ENCODE results near the gene PPP1R16B.
"Not testable (repeated sequence)": the region's sequence is repeated elsewhere in the genome, so short reads cannot be mapped to it uniquely, and the experiment has no call there.

PPP1R16B gene

DNA sequence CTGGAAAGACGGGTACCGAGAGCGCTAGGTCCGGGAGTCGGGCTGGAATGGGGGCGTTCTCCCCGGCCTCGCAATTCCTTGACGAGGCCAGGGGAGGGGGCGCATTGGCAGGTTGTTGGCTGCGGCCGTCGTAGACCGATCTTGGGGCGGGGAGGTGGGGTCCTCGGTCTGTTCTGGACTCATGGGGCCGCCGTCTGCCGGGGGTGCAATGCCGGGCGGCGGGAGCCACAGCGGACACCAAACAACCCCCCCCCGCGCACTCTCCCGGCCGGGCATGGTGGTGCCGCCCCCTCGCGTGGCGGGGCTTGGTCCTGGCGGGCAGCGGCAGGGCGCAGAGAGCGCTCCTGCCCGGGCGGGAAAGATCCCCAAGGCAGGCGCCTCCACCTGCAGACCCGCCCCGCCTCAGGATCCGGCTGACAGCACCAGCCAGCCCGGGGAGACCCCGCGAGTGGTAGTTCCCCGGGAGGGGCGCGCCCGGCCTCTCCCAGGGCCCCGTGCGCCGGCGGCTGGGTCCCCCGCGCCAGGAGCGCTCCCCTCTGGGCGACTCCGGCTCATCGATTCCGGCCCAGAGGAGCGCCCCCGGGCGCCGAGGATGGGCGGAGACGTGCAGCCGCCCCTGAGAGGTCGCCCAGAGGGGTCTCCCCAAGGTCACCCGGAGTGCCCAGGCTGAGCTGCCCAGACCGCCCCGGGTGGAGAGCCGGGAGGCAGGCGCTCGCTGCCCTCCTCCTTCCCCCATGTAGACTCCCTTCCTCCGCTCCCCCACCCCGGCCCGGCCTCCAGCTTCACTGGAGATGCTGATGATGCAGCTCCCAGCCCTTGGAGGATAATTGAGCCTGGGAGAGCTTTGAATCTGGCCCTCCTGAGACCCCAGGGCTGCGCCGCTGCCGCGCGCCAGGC is 709 bp downstream of the PPP1R16B start:
- no peak for TF ChIP-seq POU2F2 (IDR thresholded peaks at IDR 0.05; ENCODE audit: low read depth, low read length)
- 0 out of 2 replicates have a peak, but pooled peaks have one; percentile 6 for TF ChIP-seq POLR2AphosphoS5 (IDR thresholded peaks at IDR 0.05; ENCODE audit: low read depth, low read length)
- peak; percentile 5 for FAIRE-seq
- peak; percentile 43 for DNase-seq (ENCODE audit: insufficient read length, low spot score)

DNA sequence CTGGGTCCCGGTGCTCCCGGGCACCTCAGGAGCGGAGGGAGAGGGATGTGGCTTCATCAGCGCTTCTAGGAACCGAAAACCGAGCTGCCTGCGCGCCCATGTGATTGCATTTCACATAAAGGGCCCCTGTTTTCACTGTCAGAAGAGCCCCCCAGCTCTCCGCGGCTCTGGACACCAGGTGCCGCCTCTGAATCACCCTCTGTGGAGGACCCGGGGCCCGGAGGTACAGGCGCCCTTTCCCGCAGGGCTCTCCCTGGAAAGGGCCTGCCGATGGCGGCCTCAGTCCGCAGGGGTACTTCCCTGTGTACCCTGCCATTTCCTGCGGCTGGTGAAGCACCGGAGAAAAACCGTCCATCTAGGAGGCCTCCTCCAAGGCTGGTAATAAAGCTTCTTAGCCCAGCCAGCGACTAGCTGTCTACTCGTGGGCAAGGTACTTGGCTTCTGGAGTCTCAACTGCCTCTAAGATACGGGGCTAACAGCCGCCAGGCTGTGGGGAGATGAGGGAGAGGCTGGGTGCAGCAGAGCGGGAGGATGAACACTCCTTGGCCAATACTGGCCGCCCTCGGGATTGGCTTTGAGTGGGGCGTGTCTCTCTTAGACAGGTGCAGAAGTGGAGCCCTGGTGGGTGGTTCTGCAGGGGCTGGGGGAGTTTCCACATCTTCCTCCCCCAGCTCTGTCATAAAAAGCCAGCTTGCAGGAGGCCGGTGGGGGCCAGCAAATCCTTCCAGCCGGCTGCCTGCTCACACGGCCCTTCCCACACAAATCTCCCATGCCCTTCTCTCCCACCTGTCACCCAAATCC is 1.6 kb downstream of the PPP1R16B start:
- DNase-seq (ENCODE audit: insufficient read length, low spot score): no peak
- FAIRE-seq: peak; percentile 77

DNA sequence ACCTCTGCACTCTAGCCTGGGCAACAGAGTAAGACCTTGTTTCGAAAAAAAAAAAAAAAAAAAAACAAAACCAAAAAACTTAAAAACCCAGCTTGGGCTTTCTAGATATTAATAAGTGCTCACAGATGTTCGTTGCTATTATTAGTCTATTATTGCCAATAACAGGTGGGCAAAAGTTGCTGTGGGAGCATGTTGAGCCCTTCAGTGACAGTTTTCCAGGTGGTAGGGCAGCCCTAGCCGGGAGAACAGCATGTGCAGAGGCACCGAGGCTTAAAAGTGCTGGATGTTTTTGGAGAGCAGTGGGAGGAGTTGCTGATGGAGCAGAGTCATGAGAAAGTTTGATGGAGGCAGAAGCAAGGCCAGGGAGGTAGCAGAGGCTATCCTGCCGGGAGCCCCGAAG is 4.4 kb downstream of the PPP1R16B start:
- DNase-seq (ENCODE audit: insufficient read length, low spot score) (no peak), FAIRE-seq (no peak)
- no peak for TF ChIP-seq TAF1 (IDR thresholded peaks at IDR 0.05; ENCODE audit: low read depth, low read length)
- TF ChIP-seq POLR2AphosphoS5 (IDR thresholded peaks at IDR 0.05; ENCODE audit: low read depth, low read length): peak; percentile 31; the same call in 1 of the 2 replicates
- no peak for TF ChIP-seq POU2F2 (IDR thresholded peaks at IDR 0.05; ENCODE audit: low read depth, low read length)
- TF ChIP-seq SPI1 (IDR thresholded peaks at IDR 0.05; ENCODE audit: low read depth, low read length): no peak
- no peak for TF ChIP-seq PAX5 (IDR thresholded peaks at IDR 0.05; ENCODE audit: insufficient read depth, low read length, severe bottlenecking)
- no peak for TF ChIP-seq POLR2A (IDR thresholded peaks at IDR 0.05; ENCODE audit: low read depth, low read length)

More for the DNA sequence above, 1.6 kb downstream of the PPP1R16B start:
- TF ChIP-seq TAF1 (IDR thresholded peaks at IDR 0.05; ENCODE audit: low read depth, low read length): 0 out of 2 replicates have a peak, but pooled peaks have one; percentile 47
- peak; percentile 22 for TF ChIP-seq PAX5 (IDR thresholded peaks at IDR 0.05; ENCODE audit: insufficient read depth, low read length, severe bottlenecking)
- TF ChIP-seq SPI1 (IDR thresholded peaks at IDR 0.05; ENCODE audit: low read depth, low read length): 0 out of 2 replicates have a peak, but pooled peaks have one; percentile 9
- TF ChIP-seq POLR2A (IDR thresholded peaks at IDR 0.05; ENCODE audit: low read depth, low read length): peak; percentile 27; the same call in 1 of the 2 replicates
- no peak for TF ChIP-seq POU2F2 (IDR thresholded peaks at IDR 0.05; ENCODE audit: low read depth, low read length)
- TF ChIP-seq POLR2AphosphoS5 (IDR thresholded peaks at IDR 0.05; ENCODE audit: low read depth, low read length): 0 out of 2 replicates have a peak, but pooled peaks have one; percentile 10

DNA sequence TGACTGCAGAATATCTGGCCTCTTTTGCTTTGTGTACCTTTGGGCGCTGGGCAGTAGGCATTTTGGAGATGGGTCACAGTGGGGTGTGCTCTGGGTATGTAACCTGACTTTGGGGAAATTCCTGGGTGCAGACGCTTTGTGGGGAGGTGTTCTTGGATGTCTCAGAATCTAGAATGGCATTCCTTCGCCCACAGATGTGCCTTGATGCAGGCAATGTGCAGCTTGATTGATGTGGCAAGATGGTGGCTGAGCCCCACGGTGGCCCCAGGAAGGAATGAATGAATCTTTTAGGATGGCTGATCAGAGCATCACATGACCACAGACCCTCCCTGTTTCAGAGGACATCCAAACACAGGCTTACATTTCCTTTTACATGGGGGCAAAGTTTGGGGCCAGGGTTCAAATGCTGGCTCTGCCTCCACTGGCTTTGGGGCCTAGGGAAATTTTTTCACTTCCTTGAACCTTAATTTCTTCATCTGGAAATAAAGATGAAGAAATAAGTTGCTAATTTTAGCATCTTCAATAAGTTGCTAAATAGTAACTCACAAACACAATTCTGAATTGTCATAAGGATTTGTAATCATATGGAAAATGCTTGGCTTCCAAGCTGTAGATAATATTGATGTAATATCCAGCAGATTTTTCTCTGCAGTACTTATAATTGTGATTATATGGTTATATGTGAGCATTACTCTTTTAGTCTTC is 5.6 kb downstream of the PPP1R16B start:
- TF ChIP-seq TAF1 (IDR thresholded peaks at IDR 0.05; ENCODE audit: low read depth, low read length): no peak
- TF ChIP-seq POLR2A (IDR thresholded peaks at IDR 0.05; ENCODE audit: low read depth, low read length): no peak
- TF ChIP-seq PAX5 (IDR thresholded peaks at IDR 0.05; ENCODE audit: insufficient read depth, low read length, severe bottlenecking): no peak
- TF ChIP-seq SPI1 (IDR thresholded peaks at IDR 0.05; ENCODE audit: low read depth, low read length): no peak
- TF ChIP-seq POLR2AphosphoS5 (IDR thresholded peaks at IDR 0.05; ENCODE audit: low read depth, low read length): no peak
- TF ChIP-seq POU2F2 (IDR thresholded peaks at IDR 0.05; ENCODE audit: low read depth, low read length): no peak
- DNase-seq (ENCODE audit: insufficient read length, low spot score): no peak
- no peak for FAIRE-seq

DNA sequence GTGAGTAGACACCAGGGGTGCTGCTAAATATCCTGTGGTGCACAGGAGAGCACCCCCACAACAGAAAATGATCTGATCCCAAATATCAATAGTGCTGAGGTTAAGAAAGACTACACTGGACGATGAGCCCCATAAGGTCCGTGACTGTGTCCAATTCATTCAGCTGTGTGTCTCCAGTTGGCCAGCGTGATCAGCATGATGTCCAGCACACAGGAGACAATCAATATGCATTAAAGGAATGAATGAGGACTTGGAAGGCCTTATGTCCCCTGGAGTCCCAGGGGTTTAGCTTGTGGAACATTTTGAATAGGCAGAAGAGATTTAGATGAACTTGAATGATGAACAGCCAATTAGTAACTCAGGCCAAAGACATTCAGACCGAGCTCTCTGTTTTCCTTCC is 6.3 kb downstream of the PPP1R16B start:
- FAIRE-seq (peak; percentile 20), DNase-seq (ENCODE audit: insufficient read length, low spot score) (no peak)
- TF ChIP-seq SPI1 (IDR thresholded peaks at IDR 0.05; ENCODE audit: low read depth, low read length): no peak

DNA sequence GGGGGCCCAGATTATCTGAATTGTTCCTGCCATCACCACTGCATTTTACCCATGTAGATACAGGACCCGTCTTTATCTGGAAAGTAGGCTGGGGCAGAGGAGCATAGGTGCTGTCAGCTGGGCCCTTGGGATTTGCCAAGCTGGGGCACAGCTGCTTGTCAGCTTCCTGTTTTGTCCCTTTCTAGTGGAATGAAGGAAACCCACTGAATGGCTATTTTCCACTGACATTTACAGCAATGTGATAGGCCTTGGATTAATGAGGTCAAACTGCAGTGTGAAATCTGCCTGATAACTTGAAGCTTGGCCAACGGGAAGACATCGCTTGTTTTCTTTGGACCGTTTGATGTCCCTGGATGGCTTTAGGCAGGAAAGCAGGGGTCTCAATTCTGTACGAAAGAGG is 6.7 kb downstream of the PPP1R16B start:
- FAIRE-seq (no peak), DNase-seq (ENCODE audit: insufficient read length, low spot score) (no peak)
- TF ChIP-seq POLR2A (IDR thresholded peaks at IDR 0.05; ENCODE audit: low read depth, low read length): no peak
- TF ChIP-seq TAF1 (IDR thresholded peaks at IDR 0.05; ENCODE audit: low read depth, low read length): no peak
- TF ChIP-seq SPI1 (IDR thresholded peaks at IDR 0.05; ENCODE audit: low read depth, low read length): no peak
- no peak for TF ChIP-seq POLR2AphosphoS5 (IDR thresholded peaks at IDR 0.05; ENCODE audit: low read depth, low read length)
- no peak for TF ChIP-seq PAX5 (IDR thresholded peaks at IDR 0.05; ENCODE audit: insufficient read depth, low read length, severe bottlenecking)
- no peak for TF ChIP-seq POU2F2 (IDR thresholded peaks at IDR 0.05; ENCODE audit: low read depth, low read length)

DNA sequence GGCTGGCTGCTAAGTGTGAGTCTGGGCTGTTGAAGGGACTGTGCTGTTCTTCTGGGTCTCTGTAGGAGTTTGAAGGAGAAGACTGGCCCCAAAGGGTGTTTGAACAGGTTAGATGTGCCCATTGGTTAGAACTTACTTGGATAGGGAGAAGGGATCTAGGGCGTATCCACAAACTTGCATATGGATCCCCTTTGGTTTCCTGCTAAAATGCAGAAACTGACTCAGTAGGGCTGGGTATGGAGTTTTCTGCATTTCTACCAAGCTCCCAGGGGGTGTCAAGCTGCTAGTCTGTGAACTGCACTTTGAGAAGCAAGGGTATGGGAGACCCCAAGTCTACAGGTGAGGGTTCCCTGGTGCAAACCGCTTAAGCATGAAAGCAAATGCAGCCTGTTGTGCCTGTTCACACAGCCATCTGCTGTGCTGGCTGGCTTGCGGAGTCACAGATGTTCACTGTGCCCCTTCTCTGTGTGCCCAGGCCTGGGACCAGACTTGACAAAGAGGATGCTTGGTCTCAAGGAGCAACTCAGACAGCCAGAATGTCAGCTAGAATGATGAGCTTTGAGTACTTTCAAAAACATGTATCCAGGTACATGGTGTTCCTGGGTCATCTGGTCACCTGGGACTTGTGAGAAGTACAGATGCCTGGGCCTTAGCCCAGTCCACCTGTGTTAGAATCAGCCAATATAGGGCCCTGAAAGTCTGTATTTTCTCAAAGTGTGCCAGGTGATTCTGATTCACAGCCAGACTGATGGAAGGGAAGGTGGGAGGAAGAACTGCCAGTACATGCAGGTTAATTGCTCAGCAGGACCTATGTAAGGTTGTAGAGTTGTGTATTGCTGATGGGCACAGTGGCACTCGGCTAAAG is 7.4 kb downstream of the PPP1R16B start:
- TF ChIP-seq POLR2AphosphoS5 (IDR thresholded peaks at IDR 0.05; ENCODE audit: low read depth, low read length): no peak
- TF ChIP-seq POLR2A (IDR thresholded peaks at IDR 0.05; ENCODE audit: low read depth, low read length): no peak
- no peak for TF ChIP-seq SPI1 (IDR thresholded peaks at IDR 0.05; ENCODE audit: low read depth, low read length)
- TF ChIP-seq POU2F2 (IDR thresholded peaks at IDR 0.05; ENCODE audit: low read depth, low read length): no peak
- no peak for TF ChIP-seq TAF1 (IDR thresholded peaks at IDR 0.05; ENCODE audit: low read depth, low read length)
- TF ChIP-seq PAX5 (IDR thresholded peaks at IDR 0.05; ENCODE audit: insufficient read depth, low read length, severe bottlenecking): no peak
- no peak for DNase-seq (ENCODE audit: insufficient read length, low spot score)
- no peak for FAIRE-seq

DNA sequence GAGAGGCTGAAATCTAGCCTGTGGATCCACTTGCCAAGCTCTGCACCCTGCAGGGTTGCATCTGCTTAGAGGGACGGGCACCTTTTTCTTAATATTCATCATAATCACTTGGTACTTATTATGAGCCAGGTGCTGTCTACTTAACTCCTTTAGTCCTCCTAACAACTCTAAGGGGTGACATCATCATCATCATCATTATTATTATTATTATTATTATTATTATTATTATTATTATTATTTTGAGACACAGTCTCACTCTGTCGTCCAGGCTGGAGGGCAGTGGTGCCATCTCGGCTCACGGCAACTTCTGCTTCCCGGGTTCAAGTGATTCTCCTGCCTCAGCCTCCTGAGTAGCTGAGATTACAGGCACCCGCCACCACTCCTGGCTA is 8.1 kb downstream of the PPP1R16B start:
- FAIRE-seq; DNase-seq (ENCODE audit: insufficient read length, low spot score): not testable (repeated sequence)

DNA sequence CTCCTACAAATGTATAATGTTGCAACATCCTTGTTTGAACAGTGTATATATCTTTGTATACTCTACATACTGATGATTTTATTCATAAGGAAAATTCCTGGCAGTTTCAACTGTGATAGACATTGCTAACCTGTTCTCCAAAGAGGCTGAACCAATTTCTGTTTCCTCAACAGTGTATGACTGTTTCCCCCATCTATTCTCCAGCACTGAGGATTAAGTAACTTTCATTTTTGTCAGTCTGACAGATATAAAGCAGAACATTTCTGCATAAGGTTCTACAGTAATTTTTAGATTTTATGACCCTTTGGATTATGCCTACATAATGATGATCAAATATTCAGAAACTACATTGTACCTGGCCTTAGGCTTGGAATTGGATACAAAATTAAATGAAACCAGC is 9.9 kb downstream of the PPP1R16B start:
- DNase-seq (ENCODE audit: insufficient read length, low spot score) (no peak), FAIRE-seq (no peak)
- TF ChIP-seq TAF1 (IDR thresholded peaks at IDR 0.05; ENCODE audit: low read depth, low read length) (no peak), POLR2AphosphoS5 (IDR thresholded peaks at IDR 0.05; ENCODE audit: low read depth, low read length) (no peak), POU2F2 (IDR thresholded peaks at IDR 0.05; ENCODE audit: low read depth, low read length) (no peak), PAX5 (IDR thresholded peaks at IDR 0.05; ENCODE audit: insufficient read depth, low read length, severe bottlenecking) (no peak), POLR2A (IDR thresholded peaks at IDR 0.05; ENCODE audit: low read depth, low read length) (no peak)

All from GM12891 (cell line).